Neural progenitor cell (in vitro differentiated cells): ENCODE data around the gene HIVEP2.

Experiments
- CTCF ChIP-seq: fragments of 200-600 bp; sonication (generic); IDR thresholded peaks from 2 replicates; pipeline ENCODE4 v1.5.1; 2017; ENCODE audit warnings: antibody characterized with exemption, mild to moderate bottlenecking
- EZH2 ChIP-seq: fragments of 200-600 bp; sonication (generic); IDR thresholded peaks from 2 replicates; pipeline ENCODE4 v1.6.1; 2017; ENCODE audit warnings: antibody characterized with exemption, mild to moderate bottlenecking, moderate library complexity
- EZH2phosphoT487 ChIP-seq: fragments of 200-600 bp; sonication (generic); IDR thresholded peaks from 2 replicates; pipeline ENCODE4 v1.6.1; 2017; ENCODE audit warnings: antibody characterized with exemption

DNA sequence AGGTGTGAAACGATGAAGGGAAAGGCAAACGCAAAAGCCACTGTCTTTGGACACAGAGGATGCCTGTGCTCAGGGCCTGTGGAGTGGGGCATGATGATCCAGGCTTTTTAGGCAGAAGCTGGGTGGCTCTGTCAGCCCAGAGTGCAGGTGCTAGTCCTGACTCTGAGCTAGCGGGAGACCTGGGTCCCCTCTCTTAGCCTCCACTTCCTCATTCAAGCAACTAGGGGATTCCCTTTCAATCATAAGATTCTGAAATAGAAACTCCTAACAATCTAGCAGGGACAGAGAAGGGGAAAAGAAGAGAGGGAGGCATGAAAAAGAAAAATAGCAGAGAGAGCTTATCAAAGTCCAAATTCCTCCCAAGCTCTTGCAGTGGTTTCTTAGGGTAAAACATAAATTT is 7.6 kb upstream of the HIVEP2 start:
- no peak for TF ChIP-seq EZH2
- TF ChIP-seq CTCF, result no peak
- TF ChIP-seq EZH2phosphoT487, result no peak
